GM12865 (cell line): Measurements from ENCODE around the gene GULP1.

ENCODE experiments used
- DNase-seq: peaks from one replicate; pipeline ENCODE4 v3.0.0; 2010; ENCODE audit warnings: low read depth
- H3K4me3 ChIP-seq: 2 replicates; pipeline ENCODE4 v1.5.1; 2011; ENCODE audit warnings: mild to moderate bottlenecking, low read depth, low read length, control low read depth
- TF ChIP-seq, protein P1 (sequence below): IDR thresholded peaks from 2 replicates; pipeline ENCODE4 v1.5.1; 2011; ENCODE audit warnings: low read length, control low read depth, low read depth, inconsistent platforms; ENCODE audit not compliant: insufficient read depth; ENCODE audit errors: missing control alignments

The GULP1 gene

GRCh38 chr2:188345426-188345825 is 53.8 kb downstream of the GULP1 start:
- TF ChIP-seq, protein P1, sequence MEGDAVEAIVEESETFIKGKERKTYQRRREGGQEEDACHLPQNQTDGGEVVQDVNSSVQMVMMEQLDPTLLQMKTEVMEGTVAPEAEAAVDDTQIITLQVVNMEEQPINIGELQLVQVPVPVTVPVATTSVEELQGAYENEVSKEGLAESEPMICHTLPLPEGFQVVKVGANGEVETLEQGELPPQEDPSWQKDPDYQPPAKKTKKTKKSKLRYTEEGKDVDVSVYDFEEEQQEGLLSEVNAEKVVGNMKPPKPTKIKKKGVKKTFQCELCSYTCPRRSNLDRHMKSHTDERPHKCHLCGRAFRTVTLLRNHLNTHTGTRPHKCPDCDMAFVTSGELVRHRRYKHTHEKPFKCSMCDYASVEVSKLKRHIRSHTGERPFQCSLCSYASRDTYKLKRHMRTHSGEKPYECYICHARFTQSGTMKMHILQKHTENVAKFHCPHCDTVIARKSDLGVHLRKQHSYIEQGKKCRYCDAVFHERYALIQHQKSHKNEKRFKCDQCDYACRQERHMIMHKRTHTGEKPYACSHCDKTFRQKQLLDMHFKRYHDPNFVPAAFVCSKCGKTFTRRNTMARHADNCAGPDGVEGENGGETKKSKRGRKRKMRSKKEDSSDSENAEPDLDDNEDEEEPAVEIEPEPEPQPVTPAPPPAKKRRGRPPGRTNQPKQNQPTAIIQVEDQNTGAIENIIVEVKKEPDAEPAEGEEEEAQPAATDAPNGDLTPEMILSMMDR, result no peak
- no peak overlapping the region for H3K4me3 ChIP-seq
- DNase-seq, result no peak

DNA sequence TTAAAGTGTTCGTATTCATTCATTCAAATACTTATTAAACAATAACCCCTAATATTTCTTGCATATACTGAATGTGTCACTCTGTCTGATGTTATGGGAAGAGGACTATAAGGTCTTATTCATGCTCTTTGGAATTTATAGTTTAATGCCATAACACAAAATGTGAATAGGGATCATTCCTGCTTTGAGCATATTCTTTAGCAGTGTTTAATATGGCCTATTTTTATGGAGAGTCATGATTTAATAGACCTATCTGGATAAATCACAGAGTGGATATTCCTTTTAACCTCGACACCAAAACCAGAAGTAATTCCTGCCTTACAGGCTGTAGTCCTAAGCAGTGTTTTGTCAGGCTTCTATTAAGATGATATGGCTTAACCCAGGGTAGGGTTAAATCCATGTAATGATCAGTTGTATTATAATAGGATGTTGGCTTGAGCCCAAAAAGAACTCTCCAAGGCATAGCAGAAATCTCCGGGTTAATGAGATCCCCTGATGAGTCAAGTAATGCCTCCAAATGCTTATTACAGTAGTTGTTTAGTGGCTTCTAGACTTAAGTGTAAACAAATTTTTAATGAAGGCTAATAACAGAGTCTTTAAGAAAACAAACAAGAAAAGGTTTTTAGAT is 54.3 kb downstream of the GULP1 start:
- TF ChIP-seq, protein P1, result no peak
- no peak overlapping the region for H3K4me3 ChIP-seq
- no peak for DNase-seq

DNA sequence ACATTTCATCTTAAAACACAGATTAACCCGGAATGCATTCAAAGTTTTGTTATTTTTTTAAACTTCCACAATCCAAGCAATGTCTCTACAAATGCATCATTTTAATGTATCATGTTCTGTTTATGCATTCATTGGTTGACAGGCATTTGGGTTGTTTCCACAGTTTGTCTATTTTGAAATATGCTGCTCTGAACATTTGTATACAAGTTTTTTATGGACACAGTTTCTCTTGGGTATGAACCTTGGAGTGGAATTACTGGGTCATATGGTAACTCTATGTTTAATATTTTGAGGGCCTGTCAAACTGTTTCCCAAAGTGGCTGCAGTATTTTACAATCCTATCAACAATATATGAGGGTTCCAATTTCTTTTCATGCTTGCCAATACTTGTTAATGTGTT is 57.3 kb downstream of the GULP1 start:
- TF ChIP-seq, protein P1, result no peak
- no peak overlapping the region for H3K4me3 ChIP-seq
- DNase-seq, result no peak

DNA sequence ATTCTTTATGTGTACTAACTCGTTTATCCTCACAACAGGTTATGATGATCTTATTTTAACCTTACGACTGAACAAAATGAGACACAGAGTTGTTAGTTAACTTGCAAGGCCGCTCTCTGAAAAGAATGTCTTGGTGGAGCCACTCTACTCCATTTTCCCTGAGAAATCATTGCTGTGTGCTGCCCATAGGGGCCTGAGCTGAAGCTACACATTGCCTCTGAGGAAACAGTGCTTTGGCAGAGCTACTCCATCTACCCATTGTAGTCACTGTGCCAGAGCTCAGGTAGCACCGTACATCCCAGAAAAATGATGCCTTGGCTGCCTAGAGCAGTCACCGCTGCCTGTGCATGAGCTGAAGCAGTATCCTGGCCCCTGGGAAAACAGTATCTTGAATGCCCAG is 61.6 kb downstream of the GULP1 start:
- DNase-seq, result no peak
- no peak overlapping the region for H3K4me3 ChIP-seq
- TF ChIP-seq, protein P1, result no peak

- H3K4me3 ChIP-seq, result no peak overlapping the region
- TF ChIP-seq, protein P1, result no peak
- DNase-seq, result no peak
These were observed 69.0 kb downstream of the GULP1 start for GRCh38 chr2:188360485-188361263.

DNA sequence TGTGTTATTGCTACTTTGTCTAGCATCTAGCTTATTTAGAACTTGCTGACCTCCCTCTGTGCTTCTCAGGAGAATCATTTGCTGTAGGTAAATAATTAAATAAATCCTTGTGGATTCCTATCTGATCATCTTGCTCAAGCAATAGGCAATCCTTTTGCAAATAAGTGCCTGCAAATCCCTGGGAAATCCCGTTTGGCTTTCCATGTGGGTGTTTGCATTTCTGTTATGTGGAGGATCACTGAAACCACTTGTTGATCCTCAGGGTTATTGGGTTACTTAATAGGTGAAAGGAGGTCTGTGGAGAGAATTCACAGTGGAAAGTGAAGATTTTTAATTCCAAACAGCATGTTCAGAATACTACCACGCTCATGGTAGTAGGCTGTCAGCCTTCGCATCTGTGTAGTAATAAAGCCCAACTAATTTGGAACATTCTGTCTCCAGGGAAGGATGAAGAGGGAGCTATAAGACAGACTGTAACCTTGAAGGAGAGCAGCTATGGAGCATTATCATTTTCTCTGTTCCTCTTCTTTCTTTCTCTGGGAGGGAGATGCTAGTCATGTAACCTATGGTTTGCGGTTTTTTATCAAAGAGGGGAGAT is 72.5 kb downstream of the GULP1 start:
- no peak for DNase-seq
- no peak overlapping the region for H3K4me3 ChIP-seq
- TF ChIP-seq, protein P1, result no peak
